Pancreas (tissue), 10 donors: ENCODE data around the gene RNF157. TPM values are rescaled to one million over a fixed set of nuclear protein-coding genes. Genes with fewer than 3 reads are reported as not detected.
A peak's percentile ranks its signal among the peaks of the same experiment; 100 is the strongest.

Source experiments
- ATAC-seq, 4 donors: fragments of 200-7000 bp; cut with Tn5 transposase; one replicate each; pipeline versions ENCODE4 v1.8.0 to v1.9.1; 2020; ENCODE audit warnings: mild to moderate bottlenecking in 4 of 4, moderate library complexity in 4 of 4
- DNase-seq, 6 donors: peaks; one replicate each; pipeline ENCODE4 v3.0.0-alpha.2; 2020
- FAIRE-seq: peaks from 2 replicates; lab custom pipeline; 2012; peaks lifted over from hg19 to GRCh38; lab: Jason Lieb, UNC
- H3K27ac ChIP-seq, 4 donors: fragments of 200-600 bp; sonication (generic); 1 replicate in 3 of 4; 2 replicates in 1 of 4; pipeline versions ENCODE4 v1.5.0 to v1.8.0; 2020
- H3K27me3 ChIP-seq, 4 donors: fragments of 200-600 bp; one replicate each; pipeline ENCODE4 v1.8.0; 2021
- H3K36me3 ChIP-seq, 3 donors: fragments of 200-600 bp; sonication (generic) in 1 of 3; one replicate each; pipeline versions ENCODE4 v1.5.0 to v1.8.0; 2020 to 2021
- H3K4me1 ChIP-seq, 3 donors: fragments of 200-600 bp; one replicate each; pipeline ENCODE4 v1.8.0; 2021
- H3K4me3 ChIP-seq, 4 donors: fragments of 200-600 bp; sonication (generic) in 2 of 4; one replicate each; pipeline versions ENCODE4 v1.5.0 to v1.8.0; 2020 to 2021
- H3K9me3 ChIP-seq, 4 donors: fragments of 200-600 bp; one replicate each; pipeline ENCODE4 v1.8.0; 2021
- CTCF ChIP-seq, 4 donors: fragments of 200-600 bp; sonication (generic) in 3 of 4; IDR thresholded peaks; one replicate each; pipeline versions ENCODE4 v1.5.0 to v1.8.0; 2021; ENCODE audit warnings: antibody characterized with exemption in 4 of 4
- WGBS, 2 donors: extraction: QIAGEN DNeasy Blood & Tissue Kit; methylation state at CpG; one replicate each; pipeline ENCODE4 v1.1.7; 2013; 5-methylcytosine and 5-hydroxymethylcytosine counted together
- intact Hi-C, 3 donors: fragments of 100-400 bp; cut with DNase I; formaldehyde crosslinking; loops; one replicate each; pipeline versions ENCODE4 v1.11.1 to v1.14.2; 2022
- polyA plus RNA-seq, 2 donors: library from polyadenylated mRNA; stranded (reverse); fragments of 200-250 nt; gene quantifications; one replicate each; pipeline ENCODE4 v1.2.3, GENCODE V29; 2013
- total RNA-seq, 6 donors: library from RNA; stranded (reverse); fragmentation: NEBNext Ultra II Directional in 4 of 6; extraction: Animal tissue kit (Norgen Biotek cat#: 25700) in 4 of 6; gene quantifications; one replicate each; pipeline versions ENCODE4 v1.2.1 to v1.2.4, GENCODE V29; 2021 to 2023
- donor health status: healthy with polysubstance abuse.
- donor health status: DM: no; HTN: no; CAD: no; lungs with moderate emphysema.
- donor health status: DM: no; HTN: no; CAD: no.
- donor health status: control.
- donor health status: control.
- donor health status: Bipolar disorder and iron deficiency.
- donor health status: DM: yes; HTN: yes; CAD: no.
- donor health status: DM: no; HTN: no; CAD: no.
- donor health status: DM: no; HTN: no; CAD: no.
- donor health status: DM: yes; HTN: yes; CAD: no.

The RNF157 gene
- total and polyA plus RNA-seq, 8 donors, result 0.87 to 6.4 (median 3.3) TPM

GRCh38 chr17:76264425-76264754 lies 24.1 kb upstream of the RNF157 start:
- 36 to 37% methylated on average over 9 of the region's 9 CpGs for WGBS, 2 donors
- no peaks in the 10 kb centered on the region for H3K27me3 ChIP-seq
- ATAC-seq (no peak), DNase-seq (no peak), FAIRE-seq (no peak)
- H3K36me3 ChIP-seq, result no peaks in the 10 kb centered on the region
- no peak for TF ChIP-seq CTCF (IDR thresholded peaks at IDR 0.05)
- H3K9me3 ChIP-seq, result no peaks in the 10 kb centered on the region
- intact Hi-C loops, result no loop called here
- H3K27ac ChIP-seq, result peak overlapping the region; percentile 7 to 94 (median 90)
- peaks cover 52 to 73% (median 55%) of the 10 kb centered on the region in 3 donors for H3K4me1 ChIP-seq
- peak overlapping the region in 1 of 4 donors; percentile 1 for H3K4me3 ChIP-seq

- peak overlapping the region; percentile 82 to 94 (median 90) for H3K27ac ChIP-seq
- whole genome bisulfite sequencing, 2 donors, result 93% methylated on average over 5 of the region's 5 CpGs
- H3K27me3 ChIP-seq, result no peaks in the 10 kb centered on the region
- no peak for TF ChIP-seq CTCF (IDR thresholded peaks at IDR 0.05)
- peak overlapping the region in 1 of 4 donors; percentile 1 for H3K4me3 ChIP-seq
- FAIRE-seq (no peak), DNase-seq (no peak), ATAC-seq (no peak)
- H3K36me3 ChIP-seq, result no peaks in the 10 kb centered on the region
- intact Hi-C loops, result no loop called here
- H3K9me3 ChIP-seq, result no peaks in the 10 kb centered on the region
- peaks cover 50 to 70% (median 52%) of the 10 kb centered on the region in 3 donors for H3K4me1 ChIP-seq
Measured at GRCh38 chr17:76263896-76264295, 23.6 kb upstream of the RNF157 start.

GRCh38 chr17:76262732-76263344 lies 22.5 kb upstream of the RNF157 start:
- no peak for TF ChIP-seq CTCF (IDR thresholded peaks at IDR 0.05)
- FAIRE-seq, result no peak
- intact Hi-C loops, result no loop called here
- no peaks in the 10 kb centered on the region for H3K27me3 ChIP-seq
- WGBS, 2 donors, result 9 to 11% methylated on average over 9 of the region's 9 CpGs
- no peaks in the 10 kb centered on the region for H3K9me3 ChIP-seq
- peak overlapping the region; percentile 82 to 94 (median 90) for H3K27ac ChIP-seq
- H3K4me1 ChIP-seq, result peaks cover 44 to 59% (median 46%) of the 10 kb centered on the region in 3 donors
- DNase-seq, result peak; percentile 69 to 81 (median 76)
- peak; percentile 29 to 50 (median 43) for ATAC-seq
- H3K4me3 ChIP-seq, result peak overlapping the region in 2 of 4 donors; percentile 1 to 2
- no peaks in the 10 kb centered on the region for H3K36me3 ChIP-seq

GRCh38 chr17:76261421-76262215 lies 21.3 kb upstream of the RNF157 start:
- FAIRE-seq (no peak), DNase-seq (no peak), ATAC-seq (no peak)
- intact Hi-C loops, result no loop called here
- peaks cover 32 to 47% (median 38%) of the 10 kb centered on the region in 3 donors for H3K4me1 ChIP-seq
- no peaks in the 10 kb centered on the region for H3K27me3 ChIP-seq
- no peak overlapping the region for H3K4me3 ChIP-seq
- TF ChIP-seq CTCF (IDR thresholded peaks at IDR 0.05), result no peak
- 86 to 87% methylated on average over 22 to 23 of the region's 23 CpGs for WGBS, 2 donors
- H3K9me3 ChIP-seq, result no peaks in the 10 kb centered on the region
- peak overlapping the region; percentile 82 to 94 (median 90) for H3K27ac ChIP-seq
- no peaks in the 10 kb centered on the region for H3K36me3 ChIP-seq
